Measurements from ENCODE around the gene TXNIP. TPM values are rescaled to one million over a fixed set of nuclear protein-coding genes. Genes with fewer than 3 reads are reported as not detected.

Gene TXNIP
- total and polyA plus RNA-seq, 2 donors from 2014 or later, result 356 to 1,197 TPM

DNA sequence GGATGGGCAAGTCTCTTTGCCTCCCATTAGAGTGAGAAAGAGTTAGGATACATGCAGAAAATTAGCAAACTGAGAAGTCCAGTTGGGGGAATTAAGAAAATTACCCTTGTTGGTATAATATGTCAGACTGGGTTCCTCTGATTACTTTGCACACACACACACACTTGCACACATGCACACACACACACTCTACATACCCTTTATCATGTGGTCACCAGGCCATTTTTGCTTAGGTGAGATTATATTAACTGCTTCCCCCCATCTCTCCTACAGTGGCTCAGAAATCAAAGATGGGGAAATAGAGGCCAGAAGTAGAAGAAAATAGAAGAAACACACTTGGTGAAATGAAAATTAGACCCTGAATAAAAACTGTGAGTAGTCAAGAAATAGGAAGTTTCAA, 37.6 kb downstream of the TXNIP start:
- no peak for FAIRE-seq

DNA sequence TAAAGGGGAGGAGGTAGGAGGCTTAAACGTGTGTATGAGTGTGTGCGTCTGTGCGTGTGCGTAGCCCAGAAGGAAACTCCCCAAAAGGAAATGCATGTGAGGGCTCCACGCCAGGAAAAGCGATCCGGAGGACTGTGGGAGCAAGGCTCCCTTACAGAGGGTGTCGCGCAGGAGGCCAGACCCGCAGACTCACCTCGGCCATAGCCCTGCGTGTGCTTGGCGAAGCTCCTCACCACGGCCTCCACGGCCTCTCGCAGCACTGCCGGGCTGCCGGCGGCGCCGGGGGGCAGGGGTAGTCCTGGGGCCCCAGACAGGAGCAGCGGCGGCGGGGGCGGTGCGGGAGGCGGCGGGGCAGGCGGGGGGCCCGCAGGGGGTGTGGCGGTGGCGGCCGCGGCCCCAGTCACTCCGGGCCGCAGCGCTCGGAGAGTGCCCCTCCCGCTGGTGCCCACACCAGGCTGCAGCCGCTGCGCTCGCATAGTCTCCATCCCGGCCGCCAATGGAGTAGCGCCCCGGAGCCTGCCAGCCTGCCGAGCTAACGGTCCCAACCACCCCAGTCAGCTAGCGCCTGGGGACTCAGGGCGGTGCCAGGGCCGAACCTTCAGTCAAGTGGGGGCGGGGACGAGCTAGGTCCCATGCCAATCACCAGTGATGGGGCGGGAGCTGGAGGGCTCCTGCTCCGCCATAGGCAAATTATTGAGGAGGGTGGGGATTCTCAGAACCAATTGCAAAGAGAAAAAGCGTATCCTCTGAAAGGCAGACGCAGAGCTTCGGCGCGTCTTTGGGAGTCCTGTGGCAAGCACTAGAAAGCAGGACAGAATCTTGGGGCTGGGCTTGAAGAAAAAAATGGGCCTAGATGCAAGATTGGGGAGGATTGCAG, 38.7 kb downstream of the TXNIP start, which contains the start of gene LIX1L:
LIX1L (minus strand) TSS at position 575 of the 877 bp plus-strand sequence; CDS start at position 485, 90 bp downstream.
- intact Hi-C loops (cut with DNase I), result no loop called here
- DNase-seq (peak; percentile 96 to 99 (median 98)), FAIRE-seq (peak; percentile 54)
- Histone ChIP-seq H3K27me3 (ENCODE audit: control insufficient read depth, insufficient read depth, low read length) (no peaks in the 10 kb centered on the region), H3K4me3 (ENCODE audit: low read length in 3 of 3) (peak within 1 kb of the TSS; percentile 71 to 83 (median 76)), H3K27ac (ENCODE audit: low read depth in 2 of 2, low read length in 2 of 2) (peak within 1 kb of the TSS; percentile 86 to 91), H3K36me3 (ENCODE audit: control insufficient read depth in 2 of 3, insufficient read depth in 3 of 3, low read length in 3 of 3) (no peaks in the 10 kb centered on the region), H3K4me1 (ENCODE audit: control insufficient read depth in 2 of 3, insufficient read depth in 2 of 3, low read depth in 1 of 3, low read length in 3 of 3) (peaks cover 3 to 21% (median 10%) of the 10 kb centered on the region in 3 donors), H3K9me3 (ENCODE audit: control insufficient read depth in 2 of 3, insufficient read depth in 1 of 3, low read length in 3 of 3) (no peaks in the 10 kb centered on the region), H3K9ac (ENCODE audit: low read length in 3 of 3) (peak within 1 kb of the TSS; percentile 64 to 76 (median 75))
- TF ChIP-seq, protein P1, sequence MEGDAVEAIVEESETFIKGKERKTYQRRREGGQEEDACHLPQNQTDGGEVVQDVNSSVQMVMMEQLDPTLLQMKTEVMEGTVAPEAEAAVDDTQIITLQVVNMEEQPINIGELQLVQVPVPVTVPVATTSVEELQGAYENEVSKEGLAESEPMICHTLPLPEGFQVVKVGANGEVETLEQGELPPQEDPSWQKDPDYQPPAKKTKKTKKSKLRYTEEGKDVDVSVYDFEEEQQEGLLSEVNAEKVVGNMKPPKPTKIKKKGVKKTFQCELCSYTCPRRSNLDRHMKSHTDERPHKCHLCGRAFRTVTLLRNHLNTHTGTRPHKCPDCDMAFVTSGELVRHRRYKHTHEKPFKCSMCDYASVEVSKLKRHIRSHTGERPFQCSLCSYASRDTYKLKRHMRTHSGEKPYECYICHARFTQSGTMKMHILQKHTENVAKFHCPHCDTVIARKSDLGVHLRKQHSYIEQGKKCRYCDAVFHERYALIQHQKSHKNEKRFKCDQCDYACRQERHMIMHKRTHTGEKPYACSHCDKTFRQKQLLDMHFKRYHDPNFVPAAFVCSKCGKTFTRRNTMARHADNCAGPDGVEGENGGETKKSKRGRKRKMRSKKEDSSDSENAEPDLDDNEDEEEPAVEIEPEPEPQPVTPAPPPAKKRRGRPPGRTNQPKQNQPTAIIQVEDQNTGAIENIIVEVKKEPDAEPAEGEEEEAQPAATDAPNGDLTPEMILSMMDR (IDR thresholded peaks at IDR 0.05; ENCODE audit: borderline replicate concordance, extremely low read depth, insufficient read depth), result no peak

More for the DNA sequence above, 37.6 kb downstream of the TXNIP start:
- Histone ChIP-seq H3K27ac (ENCODE audit: low read depth in 2 of 2, low read length in 2 of 2) (no peak overlapping the region), H3K9ac (ENCODE audit: low read length in 3 of 3) (no peak overlapping the region), H3K4me3 (ENCODE audit: low read length in 3 of 3) (no peak overlapping the region), H3K27me3 (ENCODE audit: control insufficient read depth, insufficient read depth, low read length) (no peaks in the 10 kb centered on the region), H3K9me3 (ENCODE audit: control insufficient read depth in 2 of 3, insufficient read depth in 1 of 3, low read length in 3 of 3) (no peaks in the 10 kb centered on the region), H3K36me3 (ENCODE audit: control insufficient read depth in 2 of 3, insufficient read depth in 3 of 3, low read length in 3 of 3) (no peaks in the 10 kb centered on the region), H3K4me1 (ENCODE audit: control insufficient read depth in 2 of 3, insufficient read depth in 2 of 3, low read depth in 1 of 3, low read length in 3 of 3) (peaks cover 5 to 28% (median 10%) of the 10 kb centered on the region in 3 donors)
- DNase-seq, result no peak
- intact Hi-C loops (cut with DNase I), result no loop called here
- TF ChIP-seq, protein P1 (IDR thresholded peaks at IDR 0.05; ENCODE audit: borderline replicate concordance, extremely low read depth, insufficient read depth), result no peak

- peak overlapping the region; percentile 64 to 76 (median 75) for H3K9ac ChIP-seq (ENCODE audit: low read length in 3 of 3)
- no peaks in the 10 kb centered on the region for H3K36me3 ChIP-seq (ENCODE audit: control insufficient read depth in 2 of 3, insufficient read depth in 3 of 3, low read length in 3 of 3)
- peak overlapping the region; percentile 71 to 83 (median 76) for H3K4me3 ChIP-seq (ENCODE audit: low read length in 3 of 3)
- no peaks in the 10 kb centered on the region for H3K9me3 ChIP-seq (ENCODE audit: control insufficient read depth in 2 of 3, insufficient read depth in 1 of 3, low read length in 3 of 3)
- no peaks in the 10 kb centered on the region for H3K27me3 ChIP-seq (ENCODE audit: control insufficient read depth, insufficient read depth, low read length)
- H3K4me1 ChIP-seq (ENCODE audit: control insufficient read depth in 2 of 3, insufficient read depth in 2 of 3, low read depth in 1 of 3, low read length in 3 of 3), result peaks cover 3 to 17% (median 10%) of the 10 kb centered on the region in 3 donors
- H3K27ac ChIP-seq (ENCODE audit: low read depth in 2 of 2, low read length in 2 of 2), result peak overlapping the region; percentile 86 to 91
- TF ChIP-seq, protein P1 (IDR thresholded peaks at IDR 0.05; ENCODE audit: borderline replicate concordance, extremely low read depth, insufficient read depth), result no peak
- FAIRE-seq (no peak), DNase-seq (peak in 2 of 5 donors; percentile 38 to 77)
- intact Hi-C loops (cut with DNase I), result no loop called here
These were observed 39.5 kb downstream of the TXNIP start for GRCh38 chr1:145956781-145957442.

All from kidney (tissue), 14 donors.